T-cell (primary cell): ENCODE results near the gene MROH2A. TPM values are rescaled to one million over a fixed set of nuclear protein-coding genes. Genes with fewer than 3 reads are reported as not detected.
"Not testable (repeated sequence)": the region's sequence is repeated elsewhere in the genome, so short reads cannot be mapped to it uniquely, and the experiment has no call there.

Source experiments
- ATAC-seq, 4 experiments: fragments of 200-7000 bp in 3 of 4; fragments of 150-1000 bp in 1 of 4; cut with Tn5 transposase; replicated peaks in 1 of 4; 1 replicate in 3 of 4; 2 replicates in 1 of 4; pipeline ENCODE4 v1.10.0; 2021; ENCODE audit warnings: moderate library complexity in 3 of 4, mild to moderate bottlenecking in 2 of 4, moderate number of reproducible peaks in 1 of 4
- CTCF ChIA-PET, 2 donors: fragments of 300-600 bp; sonication (Branson Sonifier 250); formaldehyde crosslinking; loops; one replicate each; lab custom pipeline; 2022; ENCODE audit warnings: antibody characterized with exemption in 2 of 2; lab: Charles Lee
- POLR2A ChIA-PET, 2 donors: fragments of 300-600 bp; sonication (Branson Sonifier 250); formaldehyde crosslinking; loops; one replicate each; lab custom pipeline; 2022; ENCODE audit warnings: antibody characterized with exemption in 2 of 2; lab: Charles Lee
- DNase-seq, 35 experiments: peaks; one replicate each; pipeline versions ENCODE4 v3.0.0 to v3.0.0-alpha.2; 2013 to 2023
- H3K27ac ChIP-seq: one replicate; pipeline ENCODE4 v1.5.1; 2013; ENCODE audit warnings: low read length
- H3K27me3 ChIP-seq, 2 experiments: replicated peaks in 1 of 2; 1 replicate in 1 of 2; 2 replicates in 1 of 2; pipeline versions ENCODE4 v1.6.1 to v1.7.0; 2013; ENCODE audit warnings: low read length in 1 of 2, mixed read lengths in 1 of 2; ENCODE audit not compliant: control insufficient read depth in 2 of 2, insufficient read depth in 2 of 2; ENCODE audit errors: extremely low read depth in 1 of 2
- H3K36me3 ChIP-seq, 2 donors: 1 replicate in 1 of 2; 2 replicates in 1 of 2; pipeline versions ENCODE4 v1.6.1 to v1.7.0; 2013; ENCODE audit warnings: low read length in 1 of 2; ENCODE audit not compliant: control insufficient read depth in 2 of 2, insufficient read depth in 1 of 2; ENCODE audit errors: extremely low read depth in 1 of 2
- H3K4me1 ChIP-seq, 2 experiments: 1 replicate in 1 of 2; 2 replicates in 1 of 2; pipeline versions ENCODE4 v1.6.1 to v1.7.0; 2013; ENCODE audit warnings: low read length in 2 of 2, mixed read lengths in 1 of 2; ENCODE audit not compliant: insufficient read depth in 2 of 2, control insufficient read depth in 1 of 2; ENCODE audit errors: extremely low read depth in 1 of 2
- H3K4me3 ChIP-seq, 2 donors: 1 replicate in 1 of 2; 2 replicates in 1 of 2; pipeline versions ENCODE4 v1.5.1 to v1.7.0; 2013; ENCODE audit warnings: mild to moderate bottlenecking in 2 of 2, low read length in 1 of 2, moderate library complexity in 1 of 2; ENCODE audit not compliant: control insufficient read depth in 1 of 2; ENCODE audit errors: extremely low read depth in 1 of 2
- H3K9me3 ChIP-seq: 2 replicates; pipeline ENCODE4 v1.7.0; 2013
- H3K27ac Mint-ChIP-seq, 2 donors: one replicate each; pipeline ENCODE4 v1.8.0; 2020 to 2021; ENCODE audit warnings: mild to moderate bottlenecking in 2 of 2, mixed read lengths in 2 of 2
- H3K27me3 Mint-ChIP-seq, 2 donors: one replicate each; pipeline ENCODE4 v1.8.0; 2021 to 2022; ENCODE audit warnings: mixed read lengths in 2 of 2
- H3K36me3 Mint-ChIP-seq: one replicate; pipeline ENCODE4 v1.8.0; 2021; ENCODE audit warnings: mixed read lengths
- H3K4me1 Mint-ChIP-seq, 3 donors: one replicate each; pipeline ENCODE4 v1.8.0; 2020 to 2022; ENCODE audit warnings: mixed read lengths in 3 of 3, mild to moderate bottlenecking in 1 of 3
- H3K4me3 Mint-ChIP-seq, 3 donors: one replicate each; pipeline ENCODE4 v1.8.0; 2020 to 2022; ENCODE audit warnings: mild to moderate bottlenecking in 3 of 3, mixed read lengths in 3 of 3, moderate library complexity in 3 of 3
- H3K9me3 Mint-ChIP-seq, 3 donors: one replicate each; pipeline ENCODE4 v1.8.0; 2020 to 2022; ENCODE audit warnings: mixed read lengths in 3 of 3
- WGBS: methylation state at CpG from one replicate; pipeline ENCODE4 v1.1.5; 2013; ENCODE audit warnings: missing lambda C conversion rate; ENCODE audit not compliant: insufficient coverage; 5-methylcytosine and 5-hydroxymethylcytosine counted together
- total RNA-seq, 35 experiments: library from RNA in 6 of 35; stranded (reverse) in 6 of 35; fragments of 120-200 nt in 1 of 35; gene quantifications; one replicate each; pipeline versions ENCODE4 v1.2.1 to v1.2.4 and lab custom pipeline; 2013 to 2026

The MROH2A gene
- total RNA-seq, 5 donors from 2014 or later (not counting 1 experiment from before 2014, with no cell fraction given) = not detected

GRCh38 chr2:233865838-233866237, 87.7 kb downstream of the MROH2A start:
- no peak overlapping the region for H3K4me3 ChIP-seq
- Mint-ChIP-seq H3K27me3 (peaks cover 5 to 13% of the 10 kb centered on the region in 2 donors), H3K36me3 (peaks cover 14% of the 10 kb centered on the region), H3K4me1 (peaks cover 9 to 14% (median 9%) of the 10 kb centered on the region in 3 donors), H3K9me3 (peaks cover 3 to 24% (median 5%) of the 10 kb centered on the region in 3 donors), H3K27ac (no peak overlapping the region), H3K4me3 (no peak overlapping the region)
- peaks cover 3% of the 10 kb centered on the region for H3K9me3 ChIP-seq
- DNase-seq = peak in 1 of 35 experiments; percentile 8
- ChIA-PET POLR2A (no interaction called here), CTCF (no interaction called here)
- H3K27ac ChIP-seq = no peak overlapping the region
- ATAC-seq = no peak
- 41% methylated on average over 3 of the region's 3 CpGs for WGBS
- H3K4me1 ChIP-seq = peaks cover 0 to 7% of the 10 kb centered on the region in 2 experiments
- H3K27me3 ChIP-seq = peaks cover 0 to 4% of the 10 kb centered on the region in 2 experiments
- no peaks in the 10 kb centered on the region for H3K36me3 ChIP-seq

- ChIA-PET POLR2A (no interaction called here), CTCF (no interaction called here)
- no peak overlapping the region for H3K4me3 Mint-ChIP-seq
- H3K27ac Mint-ChIP-seq = no peak overlapping the region
- peaks cover 9 to 14% (median 9%) of the 10 kb centered on the region in 3 donors for H3K4me1 Mint-ChIP-seq
- ATAC-seq = no peak
- H3K27me3 Mint-ChIP-seq = peaks cover 5 to 16% of the 10 kb centered on the region in 2 donors
- peaks cover 14% of the 10 kb centered on the region for H3K36me3 Mint-ChIP-seq
- H3K4me3 ChIP-seq = no peak overlapping the region
- H3K9me3 Mint-ChIP-seq = peaks cover 3 to 24% (median 5%) of the 10 kb centered on the region in 3 donors
- H3K4me1 ChIP-seq = peaks cover 0 to 7% of the 10 kb centered on the region in 2 experiments
- peaks cover 0 to 4% of the 10 kb centered on the region in 2 experiments for H3K27me3 ChIP-seq
- peaks cover 3% of the 10 kb centered on the region for H3K9me3 ChIP-seq
- no peaks in the 10 kb centered on the region for H3K36me3 ChIP-seq
- 100% methylated on average over 7 of the region's 11 CpGs for WGBS
- no peak overlapping the region for H3K27ac ChIP-seq
- no peak for DNase-seq
Measured at GRCh38 chr2:233866479-233866878, 88.3 kb downstream of the MROH2A start.

- Mint-ChIP-seq H3K27me3 (peaks cover 18 to 27% of the 10 kb centered on the region in 2 donors), H3K36me3 (peaks cover 5% of the 10 kb centered on the region), H3K4me3 (peak within 1 kb of the TSS; percentile 86 to 87 (median 86)), H3K27ac (peak within 1 kb of the TSS; percentile 73 to 79), H3K9me3 (peaks cover 3 to 24% (median 5%) of the 10 kb centered on the region in 3 donors), H3K4me1 (peaks cover 9 to 14% (median 9%) of the 10 kb centered on the region in 3 donors)
- DNase-seq (peak; percentile 18 to 85 (median 48)), ATAC-seq (peak; percentile 83 to 93 (median 86))
- peaks cover 3% of the 10 kb centered on the region for H3K9me3 ChIP-seq
- peak within 1 kb of the TSS; percentile 56 for H3K27ac ChIP-seq
- H3K27me3 ChIP-seq = peaks cover 0 to 4% of the 10 kb centered on the region in 2 experiments
- 13% methylated on average over 40 of the region's 50 CpGs for WGBS
- H3K36me3 ChIP-seq = no peaks in the 10 kb centered on the region
- H3K4me3 ChIP-seq = peak within 1 kb of the TSS; percentile 67 to 84
- POLR2A ChIA-PET = interaction anchor here in 1 of 2 donors (0.7 kb wide), 1 partner anchor 46 kb away, joined by 4 read pairs; no protein-coding TSS in a partner anchor
- H3K4me1 ChIP-seq = peaks cover 0 to 7% of the 10 kb centered on the region in 2 experiments
- CTCF ChIA-PET = interaction anchor here in 1 of 2 donors (1.3 kb wide), 1 partner anchor 11 kb away, joined by 4 read pairs; no protein-coding TSS in a partner anchor
Measured at GRCh38 chr2:233867993-233868532, 89.9 kb downstream of the MROH2A start, which contains the start of gene MSL3B. TSS of gene MSL3B (minus strand) at chr2:233868386.

GRCh38 chr2:233871432-233871831, 93.3 kb downstream of the MROH2A start:
- CTCF ChIA-PET = no interaction called here

GRCh38 chr2:233872125-233872524, 94.0 kb downstream of the MROH2A start:
- H3K9me3 ChIP-seq, POLR2A ChIA-PET, H3K27me3 ChIP-seq, DNase-seq, ATAC-seq, H3K27ac Mint-ChIP-seq, H3K4me1 ChIP-seq, H3K4me3 ChIP-seq, H3K4me3 Mint-ChIP-seq, H3K36me3 Mint-ChIP-seq, H3K27ac ChIP-seq, H3K36me3 ChIP-seq, CTCF ChIA-PET: not testable (repeated sequence)
- WGBS = 0% methylated on average over 2 of the region's 2 CpGs
- peaks cover 8 to 13% (median 9%) of the 10 kb centered on the region in 3 donors for H3K4me1 Mint-ChIP-seq
- peaks cover 0 to 17% (median 14%) of the 10 kb centered on the region in 3 donors for H3K9me3 Mint-ChIP-seq
- H3K27me3 Mint-ChIP-seq = peaks cover 39 to 44% of the 10 kb centered on the region in 2 donors

More at GRCh38 chr2:233871432-233871831, 93.3 kb downstream of the MROH2A start:
- Histone ChIP-seq H3K9me3 (peaks cover 3% of the 10 kb centered on the region), H3K27me3 (peaks cover 0 to 8% of the 10 kb centered on the region in 2 experiments), H3K27ac (no peak overlapping the region), H3K36me3 (no peaks in the 10 kb centered on the region), H3K4me3 (no peak overlapping the region), H3K4me1 (peaks cover 0 to 7% of the 10 kb centered on the region in 2 experiments)
- Mint-ChIP-seq H3K27me3 (peaks cover 38 to 43% of the 10 kb centered on the region in 2 donors), H3K27ac (no peak overlapping the region), H3K36me3 (peaks cover 5% of the 10 kb centered on the region), H3K4me3 (no peak overlapping the region), H3K4me1 (peaks cover 9 to 14% (median 9%) of the 10 kb centered on the region in 3 donors), H3K9me3 (peaks cover 0 to 18% (median 13%) of the 10 kb centered on the region in 3 donors)
- DNase-seq (no peak), ATAC-seq (no peak)
- 50% methylated on average over 1 of the region's 4 CpGs for WGBS
- POLR2A ChIA-PET = no interaction called here

GRCh38 chr2:233882353-233882752, 104.2 kb downstream of the MROH2A start:
- no peaks in the 10 kb centered on the region for H3K4me1 Mint-ChIP-seq
- peaks cover 5% of the 10 kb centered on the region for H3K9me3 ChIP-seq
- DNase-seq = no peak
- no peak overlapping the region for H3K4me3 ChIP-seq
- H3K9me3 Mint-ChIP-seq = peaks cover 20 to 31% (median 22%) of the 10 kb centered on the region in 3 donors
- peaks cover 8% of the 10 kb centered on the region for H3K36me3 Mint-ChIP-seq
- ChIA-PET POLR2A (no interaction called here), CTCF (no interaction called here)
- no peak overlapping the region for H3K27ac ChIP-seq
- no peak overlapping the region for H3K27ac Mint-ChIP-seq
- H3K36me3 ChIP-seq = no peaks in the 10 kb centered on the region
- peaks cover 0 to 8% of the 10 kb centered on the region in 2 experiments for H3K27me3 ChIP-seq
- H3K4me3 Mint-ChIP-seq = no peak overlapping the region
- no peak for ATAC-seq
- H3K27me3 Mint-ChIP-seq = peaks cover 24 to 41% of the 10 kb centered on the region in 2 donors
- H3K4me1 ChIP-seq = no peaks in the 10 kb centered on the region
